ENCODE results near the gene XYLB. TPM values are rescaled to one million over a fixed set of nuclear protein-coding genes. Genes with fewer than 3 reads are reported as not detected.

XYLB gene
- total RNA-seq, 3 donors from 2014 or later, result 9.7 to 27.7 (median 16.3) TPM

GRCh38 chr3:38313695-38314094 is 32.9 kb upstream of the XYLB start:
- ATAC-seq (no peak), DNase-seq (no peak)
- no peak for TF ChIP-seq CTCF (IDR thresholded peaks at IDR 0.05)
- Histone ChIP-seq H3K4me3 (no peak overlapping the region), H3K4me1 (ENCODE audit: low read depth) (no peaks in the 10 kb centered on the region), H3K9me3 (no peaks in the 10 kb centered on the region), H3K36me3 (ENCODE audit: low read depth) (no peaks in the 10 kb centered on the region)
- intact Hi-C loops (cut with DNase I, micrococcal nuclease), result no loop called here

- intact Hi-C loops (cut with DNase I, micrococcal nuclease), result no loop called here
- Histone ChIP-seq H3K9me3 (no peaks in the 10 kb centered on the region), H3K4me1 (ENCODE audit: low read depth) (no peaks in the 10 kb centered on the region), H3K4me3 (no peak overlapping the region), H3K36me3 (ENCODE audit: low read depth) (no peaks in the 10 kb centered on the region)
- DNase-seq, result no peak
- TF ChIP-seq CTCF (IDR thresholded peaks at IDR 0.05), result no peak
- ATAC-seq, result no peak
Observed at GRCh38 chr3:38314112-38314763, 32.3 kb upstream of the XYLB start.

GRCh38 chr3:38314764-38315487 is 31.7 kb upstream of the XYLB start:
- no peak for TF ChIP-seq CTCF (IDR thresholded peaks at IDR 0.05)

GRCh38 chr3:38315488-38316230 is 30.9 kb upstream of the XYLB start:
- Histone ChIP-seq H3K9me3 (no peaks in the 10 kb centered on the region), H3K4me1 (ENCODE audit: low read depth) (no peaks in the 10 kb centered on the region), H3K4me3 (no peak overlapping the region), H3K36me3 (ENCODE audit: low read depth) (no peaks in the 10 kb centered on the region)
- intact Hi-C loops (cut with DNase I, micrococcal nuclease), result no loop called here
- no peak for ATAC-seq
- no peak for TF ChIP-seq CTCF (IDR thresholded peaks at IDR 0.05)
- DNase-seq, result no peak

More at GRCh38 chr3:38314764-38315487, 31.7 kb upstream of the XYLB start:
- ATAC-seq, result no peak
- DNase-seq, result no peak
- Histone ChIP-seq H3K4me1 (ENCODE audit: low read depth) (no peaks in the 10 kb centered on the region), H3K9me3 (no peaks in the 10 kb centered on the region), H3K4me3 (no peak overlapping the region), H3K36me3 (ENCODE audit: low read depth) (no peaks in the 10 kb centered on the region)
- intact Hi-C loops (cut with DNase I, micrococcal nuclease), result no loop called here

- ATAC-seq (no peak), DNase-seq (no peak)
- Histone ChIP-seq H3K36me3 (ENCODE audit: low read depth) (no peaks in the 10 kb centered on the region), H3K9me3 (no peaks in the 10 kb centered on the region), H3K4me3 (no peak overlapping the region), H3K4me1 (ENCODE audit: low read depth) (no peaks in the 10 kb centered on the region)
- intact Hi-C loops (cut with DNase I, micrococcal nuclease), result no loop called here
- no peak for TF ChIP-seq CTCF (IDR thresholded peaks at IDR 0.05)
Observed at GRCh38 chr3:38316356-38317191, 30.0 kb upstream of the XYLB start.

Measured in mucosa of descending colon (tissue), 3 donors.